Measurements from ENCODE around the gene B4GALT6.

DNA sequence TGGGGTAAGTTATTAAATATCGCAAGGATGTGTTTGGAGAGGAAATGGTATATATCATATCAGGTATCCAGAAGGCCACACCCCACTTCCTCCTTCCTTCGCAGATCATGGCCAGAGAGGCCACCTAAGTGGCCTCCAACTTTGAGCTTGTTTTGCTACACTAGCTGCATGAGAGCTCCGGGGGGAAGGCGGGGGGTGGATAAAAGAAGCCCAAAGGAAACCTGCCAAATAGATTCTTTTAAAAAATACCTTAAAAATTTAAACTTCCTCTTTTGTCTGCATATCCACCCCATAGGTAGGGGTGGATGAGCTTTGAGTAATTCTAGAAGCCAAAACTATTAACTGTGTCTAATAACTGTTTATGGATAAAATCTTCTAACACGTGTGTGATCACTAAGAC, 98.4 kb downstream of the B4GALT6 start:
- TF ChIP-seq POLR2A (IDR thresholded peaks at IDR 0.05) (no peak), POLR2AphosphoS5 (IDR thresholded peaks at IDR 0.05) (no peak)
- TF ChIP-seq, protein P1, sequence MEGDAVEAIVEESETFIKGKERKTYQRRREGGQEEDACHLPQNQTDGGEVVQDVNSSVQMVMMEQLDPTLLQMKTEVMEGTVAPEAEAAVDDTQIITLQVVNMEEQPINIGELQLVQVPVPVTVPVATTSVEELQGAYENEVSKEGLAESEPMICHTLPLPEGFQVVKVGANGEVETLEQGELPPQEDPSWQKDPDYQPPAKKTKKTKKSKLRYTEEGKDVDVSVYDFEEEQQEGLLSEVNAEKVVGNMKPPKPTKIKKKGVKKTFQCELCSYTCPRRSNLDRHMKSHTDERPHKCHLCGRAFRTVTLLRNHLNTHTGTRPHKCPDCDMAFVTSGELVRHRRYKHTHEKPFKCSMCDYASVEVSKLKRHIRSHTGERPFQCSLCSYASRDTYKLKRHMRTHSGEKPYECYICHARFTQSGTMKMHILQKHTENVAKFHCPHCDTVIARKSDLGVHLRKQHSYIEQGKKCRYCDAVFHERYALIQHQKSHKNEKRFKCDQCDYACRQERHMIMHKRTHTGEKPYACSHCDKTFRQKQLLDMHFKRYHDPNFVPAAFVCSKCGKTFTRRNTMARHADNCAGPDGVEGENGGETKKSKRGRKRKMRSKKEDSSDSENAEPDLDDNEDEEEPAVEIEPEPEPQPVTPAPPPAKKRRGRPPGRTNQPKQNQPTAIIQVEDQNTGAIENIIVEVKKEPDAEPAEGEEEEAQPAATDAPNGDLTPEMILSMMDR (IDR thresholded peaks at IDR 0.05): no peak

Data from transverse colon (tissue), 4 donors.